ENCODE data around the gene ATG4B. TPM values are rescaled to one million over a fixed set of nuclear protein-coding genes. Genes with fewer than 3 reads are reported as not detected.

Gene ATG4B
- total RNA-seq, 4 donors from 2014 or later: 58.5 to 129 (median 86.2) TPM

GRCh38 chr2:241620419-241620769 lies 17.1 kb upstream of the ATG4B start:
- peaks cover 0 to 7% of the 10 kb centered on the region in 2 donors for H3K4me1 ChIP-seq
- H3K27ac ChIP-seq: no peak overlapping the region
- WGBS, 2 donors: 93 to 95% methylated on average over 6 of the region's 6 CpGs
- H3K4me3 ChIP-seq (replicated peaks in 1 of 3): no peak overlapping the region
- TF ChIP-seq POLR2A (IDR thresholded peaks at IDR 0.05): no peak
- TF ChIP-seq, protein P1, sequence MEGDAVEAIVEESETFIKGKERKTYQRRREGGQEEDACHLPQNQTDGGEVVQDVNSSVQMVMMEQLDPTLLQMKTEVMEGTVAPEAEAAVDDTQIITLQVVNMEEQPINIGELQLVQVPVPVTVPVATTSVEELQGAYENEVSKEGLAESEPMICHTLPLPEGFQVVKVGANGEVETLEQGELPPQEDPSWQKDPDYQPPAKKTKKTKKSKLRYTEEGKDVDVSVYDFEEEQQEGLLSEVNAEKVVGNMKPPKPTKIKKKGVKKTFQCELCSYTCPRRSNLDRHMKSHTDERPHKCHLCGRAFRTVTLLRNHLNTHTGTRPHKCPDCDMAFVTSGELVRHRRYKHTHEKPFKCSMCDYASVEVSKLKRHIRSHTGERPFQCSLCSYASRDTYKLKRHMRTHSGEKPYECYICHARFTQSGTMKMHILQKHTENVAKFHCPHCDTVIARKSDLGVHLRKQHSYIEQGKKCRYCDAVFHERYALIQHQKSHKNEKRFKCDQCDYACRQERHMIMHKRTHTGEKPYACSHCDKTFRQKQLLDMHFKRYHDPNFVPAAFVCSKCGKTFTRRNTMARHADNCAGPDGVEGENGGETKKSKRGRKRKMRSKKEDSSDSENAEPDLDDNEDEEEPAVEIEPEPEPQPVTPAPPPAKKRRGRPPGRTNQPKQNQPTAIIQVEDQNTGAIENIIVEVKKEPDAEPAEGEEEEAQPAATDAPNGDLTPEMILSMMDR (IDR thresholded peaks at IDR 0.05): no peak
- H3K36me3 ChIP-seq: no peaks in the 10 kb centered on the region
- no peaks in the 10 kb centered on the region for H3K27me3 ChIP-seq
- intact Hi-C loops (cut with DNase I): no loop called here
- DNase-seq: no peak
- H3K9me3 ChIP-seq: no peaks in the 10 kb centered on the region

DNA sequence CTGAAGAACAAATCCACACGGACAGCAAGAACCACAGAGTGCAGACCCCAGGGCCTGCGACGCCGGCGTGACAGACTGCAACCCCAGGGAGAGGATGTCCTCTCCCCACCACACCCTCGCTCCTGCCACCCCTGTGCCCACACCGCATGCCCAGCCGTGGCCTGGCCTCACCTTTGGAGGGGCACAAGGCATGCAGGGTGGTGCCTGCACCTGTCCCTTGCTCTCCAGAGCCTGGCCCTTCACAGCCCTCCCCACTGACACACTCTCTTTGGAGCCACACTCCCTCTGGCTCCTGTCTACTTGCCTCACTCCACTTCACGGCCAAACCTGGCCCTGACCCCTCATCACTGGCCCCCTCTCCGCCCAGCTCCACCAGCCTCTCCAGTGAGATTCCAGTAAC lies 9.8 kb upstream of the ATG4B start:
- intact Hi-C loops (cut with DNase I): no loop called here
- TF ChIP-seq POLR2A (IDR thresholded peaks at IDR 0.05): no peak
- TF ChIP-seq, protein P1 (IDR thresholded peaks at IDR 0.05): no peak
- Histone ChIP-seq H3K27me3 (no peaks in the 10 kb centered on the region), H3K9me3 (no peaks in the 10 kb centered on the region), H3K4me1 (peaks cover 0 to 10% of the 10 kb centered on the region in 2 donors), H3K4me3 (replicated peaks in 1 of 3) (no peak overlapping the region), H3K36me3 (peaks cover 2 to 3% of the 10 kb centered on the region in 2 donors), H3K27ac (no peak overlapping the region)
- 96% methylated on average over 10 of the region's 10 CpGs for WGBS, 2 donors
- no peak for DNase-seq

DNA sequence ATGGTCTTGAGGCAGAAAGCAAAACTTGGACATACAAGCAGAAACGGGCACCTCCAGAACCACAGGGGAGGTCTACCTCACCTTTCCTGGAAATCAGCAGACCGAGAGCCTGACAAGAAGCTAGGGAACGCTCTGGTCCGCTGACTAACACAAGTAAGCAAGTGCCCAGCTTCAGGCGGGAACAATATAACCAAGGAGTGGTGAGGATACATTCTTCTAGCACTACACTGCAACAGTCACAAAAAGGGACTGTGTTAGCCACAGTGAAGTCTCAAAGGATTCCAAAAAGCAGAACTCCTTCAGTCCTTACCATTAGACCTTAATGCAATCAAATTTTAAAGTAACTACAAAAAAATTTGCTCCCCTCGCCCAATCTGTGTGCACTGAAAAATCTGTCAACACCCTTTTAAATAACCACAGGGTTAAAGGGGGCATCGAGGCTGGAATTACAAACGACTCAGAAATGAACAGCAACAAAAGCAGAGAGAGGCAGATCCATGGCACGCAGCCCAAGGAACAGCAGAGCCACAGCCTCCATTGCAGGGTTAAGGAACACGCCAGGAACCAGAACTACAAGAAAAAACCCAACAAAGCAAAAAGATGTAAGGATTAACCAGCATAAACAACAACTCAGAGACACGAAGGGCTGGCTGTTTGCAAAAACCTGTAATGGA lies 7.6 kb upstream of the ATG4B start:
- Histone ChIP-seq H3K27me3 (no peaks in the 10 kb centered on the region), H3K9me3 (no peaks in the 10 kb centered on the region), H3K27ac (peak overlapping the region in 2 of 3 donors; percentile 17 to 43), H3K4me1 (peaks cover 0 to 10% of the 10 kb centered on the region in 2 donors), H3K4me3 (replicated peaks in 1 of 3) (no peak overlapping the region), H3K36me3 (peaks cover 13% of the 10 kb centered on the region in 2 donors)
- peak; percentile 85 for DNase-seq
- no peak for TF ChIP-seq POLR2A (IDR thresholded peaks at IDR 0.05)
- TF ChIP-seq, protein P1 (IDR thresholded peaks at IDR 0.05): no peak
- WGBS, 2 donors: 59 to 65% methylated on average over 11 of the region's 11 CpGs
- intact Hi-C loops (cut with DNase I): no loop called here

DNA sequence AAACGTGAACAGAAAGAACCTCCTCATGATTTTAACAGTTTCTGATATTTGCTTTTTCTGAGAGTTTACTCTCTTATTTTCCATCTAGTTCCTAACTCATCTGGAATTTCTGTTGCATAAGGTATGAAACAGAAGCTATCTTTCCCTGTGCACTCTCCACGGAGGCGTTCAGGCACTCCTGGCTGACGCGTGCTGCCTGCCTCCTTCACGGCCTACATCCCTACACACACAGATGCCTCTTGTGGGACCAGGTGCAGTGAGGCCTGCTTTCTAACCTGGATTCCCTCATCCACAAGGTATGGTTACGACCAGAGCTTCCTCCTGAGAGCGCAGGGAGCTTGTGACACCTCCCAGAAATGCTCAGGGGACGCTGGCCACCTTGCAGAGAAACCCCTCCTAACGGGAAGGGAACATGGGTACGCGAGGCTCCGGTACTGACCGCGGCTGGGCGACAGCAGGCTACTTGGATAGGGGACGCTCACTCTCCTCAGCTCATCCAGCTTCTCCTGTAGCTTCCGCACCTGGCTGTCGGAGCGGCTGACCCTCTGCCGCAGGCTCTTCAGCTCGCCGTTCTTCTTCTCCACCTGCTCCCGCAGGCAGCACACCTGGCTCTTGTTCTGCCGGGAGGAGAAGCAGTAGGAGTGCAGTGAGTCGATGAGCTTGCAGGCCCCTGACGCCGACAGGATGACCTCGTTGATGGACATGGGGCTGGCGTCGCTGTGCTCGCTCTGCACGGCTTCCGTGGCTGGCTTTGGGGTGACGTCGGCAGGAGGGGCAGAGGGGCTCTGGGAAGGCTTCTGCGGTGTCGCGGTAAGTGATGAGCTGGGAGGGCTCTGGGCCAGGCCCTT lies 4.8 kb upstream of the ATG4B start:
- no peak for DNase-seq
- 95% methylated on average over 29 to 39 of the region's 39 CpGs for WGBS, 2 donors
- intact Hi-C loops (cut with DNase I): no loop called here

More for the DNA sequence above, 4.8 kb upstream of the ATG4B start:
- Histone ChIP-seq H3K27ac (no peak overlapping the region), H3K9me3 (no peaks in the 10 kb centered on the region), H3K4me3 (replicated peaks in 1 of 3) (no peak overlapping the region), H3K4me1 (peaks cover 10 to 19% of the 10 kb centered on the region in 2 donors), H3K36me3 (peaks cover 13% of the 10 kb centered on the region in 2 donors), H3K27me3 (no peaks in the 10 kb centered on the region)
- TF ChIP-seq POLR2A (IDR thresholded peaks at IDR 0.05): no peak
- TF ChIP-seq, protein P1 (IDR thresholded peaks at IDR 0.05): no peak

Data from thyroid gland (tissue), 4 donors.